ENCODE data around the gene PRR36. TPM values are rescaled to one million over a fixed set of nuclear protein-coding genes. Genes with fewer than 3 reads are reported as not detected.

Gene PRR36
- total RNA-seq, 1 experiment from 2014 or later = not detected

- Histone ChIP-seq H3K4me1 (ENCODE audit: low read length) (peaks cover 30% of the 10 kb centered on the region), H3K9ac (ENCODE audit: low read length) (peak overlapping the region; percentile 65), H3K4me3 (ENCODE audit: low read length) (peak overlapping the region; percentile 57), H3K4me2 (ENCODE audit: low read depth, low read length, poor library complexity, severe bottlenecking) (peak overlapping the region; percentile 62), H2AFZ (ENCODE audit: low read length) (no peak overlapping the region), H3K79me2 (ENCODE audit: low read length) (no peaks in the 10 kb centered on the region), H3K27ac (ENCODE audit: low read length) (no peak overlapping the region), H3K36me3 (ENCODE audit: insufficient read depth, low read length) (no peaks in the 10 kb centered on the region), H3K9me2 (replicated peaks; ENCODE audit: insufficient read depth, low read length) (no peaks in the 10 kb centered on the region), H4K20me1 (ENCODE audit: insufficient read depth, low read depth, low read length) (no peaks in the 10 kb centered on the region), H3K27me3 (ENCODE audit: low read length) (no peaks in the 10 kb centered on the region), H3K9me3 (ENCODE audit: low read length) (no peaks in the 10 kb centered on the region)
- DNase-seq = no peak
These were observed 41.3 kb upstream of the PRR36 start for GRCh38 chr19:7915250-7916102.

GRCh38 chr19:7914598-7915045, 40.4 kb upstream of the PRR36 start, which contains the start of gene TGFBR3L:
Gene TGFBR3L, plus strand, starts transcription at chr19:7914830.
- Histone ChIP-seq H3K9me3 (ENCODE audit: low read length) (no peaks in the 10 kb centered on the region), H3K27me3 (ENCODE audit: low read length) (no peaks in the 10 kb centered on the region), H3K4me3 (ENCODE audit: low read length) (peak within 1 kb of the TSS; percentile 57; the same call in 1 of the 2 replicates)

GRCh38 chr19:7914099-7914498, 39.9 kb upstream of the PRR36 start:
- DNase-seq = no peak
- H3K36me3 ChIP-seq (ENCODE audit: insufficient read depth, low read length) = no peaks in the 10 kb centered on the region
- H3K4me2 ChIP-seq (ENCODE audit: low read depth, low read length, poor library complexity, severe bottlenecking) = no peak overlapping the region
- no peaks in the 10 kb centered on the region for H3K27me3 ChIP-seq (ENCODE audit: low read length)
- no peaks in the 10 kb centered on the region for H3K79me2 ChIP-seq (ENCODE audit: low read length)
- no peaks in the 10 kb centered on the region for H3K9me3 ChIP-seq (ENCODE audit: low read length)
- H4K20me1 ChIP-seq (ENCODE audit: insufficient read depth, low read depth, low read length) = no peaks in the 10 kb centered on the region
- H2AFZ ChIP-seq (ENCODE audit: low read length) = no peak overlapping the region
- H3K4me1 ChIP-seq (ENCODE audit: low read length) = peaks cover 23% of the 10 kb centered on the region
- H3K4me3 ChIP-seq (ENCODE audit: low read length) = no peak overlapping the region
- no peaks in the 10 kb centered on the region for H3K9me2 ChIP-seq (replicated peaks; ENCODE audit: insufficient read depth, low read length)
- H3K27ac ChIP-seq (ENCODE audit: low read length) = no peak overlapping the region
- H3K9ac ChIP-seq (ENCODE audit: low read length) = no peak overlapping the region

More at GRCh38 chr19:7914598-7915045, 40.4 kb upstream of the PRR36 start, which contains the start of gene TGFBR3L:
- peak within 1 kb of the TSS; percentile 65; the same call in 1 of the 2 replicates for H3K9ac ChIP-seq (ENCODE audit: low read length)
- no peaks in the 10 kb centered on the region for H3K9me2 ChIP-seq (replicated peaks; ENCODE audit: insufficient read depth, low read length)
- peak within 1 kb of the TSS; percentile 62 for H3K4me2 ChIP-seq (ENCODE audit: low read depth, low read length, poor library complexity, severe bottlenecking)
- H3K4me1 ChIP-seq (ENCODE audit: low read length) = peaks cover 26% of the 10 kb centered on the region
- no peak within 1 kb of the TSS for H2AFZ ChIP-seq (ENCODE audit: low read length)
- H3K27ac ChIP-seq (ENCODE audit: low read length) = no peak within 1 kb of the TSS
- no peaks in the 10 kb centered on the region for H4K20me1 ChIP-seq (ENCODE audit: insufficient read depth, low read depth, low read length)
- DNase-seq = no peak
- H3K79me2 ChIP-seq (ENCODE audit: low read length) = no peaks in the 10 kb centered on the region
- no peaks in the 10 kb centered on the region for H3K36me3 ChIP-seq (ENCODE audit: insufficient read depth, low read length)

- no peak overlapping the region for H3K9ac ChIP-seq (ENCODE audit: low read length)
- H2AFZ ChIP-seq (ENCODE audit: low read length) = no peak overlapping the region
- H4K20me1 ChIP-seq (ENCODE audit: insufficient read depth, low read depth, low read length) = no peaks in the 10 kb centered on the region
- H3K4me3 ChIP-seq (ENCODE audit: low read length) = no peak overlapping the region
- no peaks in the 10 kb centered on the region for H3K79me2 ChIP-seq (ENCODE audit: low read length)
- H3K27ac ChIP-seq (ENCODE audit: low read length) = no peak overlapping the region
- H3K4me2 ChIP-seq (ENCODE audit: low read depth, low read length, poor library complexity, severe bottlenecking) = no peak overlapping the region
- H3K9me2 ChIP-seq (replicated peaks; ENCODE audit: insufficient read depth, low read length) = no peaks in the 10 kb centered on the region
- H3K36me3 ChIP-seq (ENCODE audit: insufficient read depth, low read length) = no peaks in the 10 kb centered on the region
- no peaks in the 10 kb centered on the region for H3K9me3 ChIP-seq (ENCODE audit: low read length)
- no peak for DNase-seq
- H3K4me1 ChIP-seq (ENCODE audit: low read length) = peaks cover 23% of the 10 kb centered on the region
- H3K27me3 ChIP-seq (ENCODE audit: low read length) = no peaks in the 10 kb centered on the region
These were observed 39.5 kb upstream of the PRR36 start for GRCh38 chr19:7913652-7914051.

GRCh38 chr19:7912697-7913564, 38.7 kb upstream of the PRR36 start:
- Histone ChIP-seq H3K9me3 (ENCODE audit: low read length) (no peaks in the 10 kb centered on the region), H3K4me3 (ENCODE audit: low read length) (no peak overlapping the region), H3K36me3 (ENCODE audit: insufficient read depth, low read length) (no peaks in the 10 kb centered on the region), H3K9me2 (replicated peaks; ENCODE audit: insufficient read depth, low read length) (no peaks in the 10 kb centered on the region), H3K4me1 (ENCODE audit: low read length) (peaks cover 23% of the 10 kb centered on the region), H3K4me2 (ENCODE audit: low read depth, low read length, poor library complexity, severe bottlenecking) (no peak overlapping the region), H2AFZ (ENCODE audit: low read length) (no peak overlapping the region), H3K9ac (ENCODE audit: low read length) (no peak overlapping the region), H3K27me3 (ENCODE audit: low read length) (no peaks in the 10 kb centered on the region), H4K20me1 (ENCODE audit: insufficient read depth, low read depth, low read length) (no peaks in the 10 kb centered on the region), H3K79me2 (ENCODE audit: low read length) (no peaks in the 10 kb centered on the region), H3K27ac (ENCODE audit: low read length) (no peak overlapping the region)
- no peak for DNase-seq

GRCh38 chr19:7912144-7912696, 38.0 kb upstream of the PRR36 start:
- Histone ChIP-seq H3K27me3 (ENCODE audit: low read length) (no peaks in the 10 kb centered on the region), H3K9ac (ENCODE audit: low read length) (no peak overlapping the region), H3K36me3 (ENCODE audit: insufficient read depth, low read length) (no peaks in the 10 kb centered on the region), H3K4me3 (ENCODE audit: low read length) (no peak overlapping the region), H3K9me2 (replicated peaks; ENCODE audit: insufficient read depth, low read length) (no peaks in the 10 kb centered on the region), H3K79me2 (ENCODE audit: low read length) (0 out of 2 replicates have a peak, but pooled peaks cover under 1% of the 10 kb centered on the region), H4K20me1 (ENCODE audit: insufficient read depth, low read depth, low read length) (no peaks in the 10 kb centered on the region), H3K9me3 (ENCODE audit: low read length) (no peaks in the 10 kb centered on the region), H3K4me1 (ENCODE audit: low read length) (peaks cover 17% of the 10 kb centered on the region), H3K4me2 (ENCODE audit: low read depth, low read length, poor library complexity, severe bottlenecking) (no peak overlapping the region), H2AFZ (ENCODE audit: low read length) (no peak overlapping the region), H3K27ac (ENCODE audit: low read length) (no peak overlapping the region)
- DNase-seq = no peak

- H3K9me2 ChIP-seq (replicated peaks; ENCODE audit: insufficient read depth, low read length) = no peaks in the 10 kb centered on the region
- DNase-seq = no peak
- H4K20me1 ChIP-seq (ENCODE audit: insufficient read depth, low read depth, low read length) = no peaks in the 10 kb centered on the region
- peaks cover 11% of the 10 kb centered on the region for H3K4me1 ChIP-seq (ENCODE audit: low read length)
- no peaks in the 10 kb centered on the region for H3K9me3 ChIP-seq (ENCODE audit: low read length)
- H3K27me3 ChIP-seq (ENCODE audit: low read length) = no peaks in the 10 kb centered on the region
- no peak overlapping the region for H2AFZ ChIP-seq (ENCODE audit: low read length)
- H3K27ac ChIP-seq (ENCODE audit: low read length) = no peak overlapping the region
- no peak overlapping the region for H3K4me3 ChIP-seq (ENCODE audit: low read length)
- H3K36me3 ChIP-seq (ENCODE audit: insufficient read depth, low read length) = no peaks in the 10 kb centered on the region
- H3K9ac ChIP-seq (ENCODE audit: low read length) = no peak overlapping the region
- 0 out of 2 replicates have a peak, but pooled peaks cover 3% of the 10 kb centered on the region for H3K79me2 ChIP-seq (ENCODE audit: low read length)
- H3K4me2 ChIP-seq (ENCODE audit: low read depth, low read length, poor library complexity, severe bottlenecking) = no peak overlapping the region
These were observed 37.4 kb upstream of the PRR36 start for GRCh38 chr19:7911508-7912143.
